ENCODE results near the gene OAT.
"Not testable (repeated sequence)": the region's sequence is repeated elsewhere in the genome, so short reads cannot be mapped to it uniquely, and the experiment has no call there.

OAT gene

DNA sequence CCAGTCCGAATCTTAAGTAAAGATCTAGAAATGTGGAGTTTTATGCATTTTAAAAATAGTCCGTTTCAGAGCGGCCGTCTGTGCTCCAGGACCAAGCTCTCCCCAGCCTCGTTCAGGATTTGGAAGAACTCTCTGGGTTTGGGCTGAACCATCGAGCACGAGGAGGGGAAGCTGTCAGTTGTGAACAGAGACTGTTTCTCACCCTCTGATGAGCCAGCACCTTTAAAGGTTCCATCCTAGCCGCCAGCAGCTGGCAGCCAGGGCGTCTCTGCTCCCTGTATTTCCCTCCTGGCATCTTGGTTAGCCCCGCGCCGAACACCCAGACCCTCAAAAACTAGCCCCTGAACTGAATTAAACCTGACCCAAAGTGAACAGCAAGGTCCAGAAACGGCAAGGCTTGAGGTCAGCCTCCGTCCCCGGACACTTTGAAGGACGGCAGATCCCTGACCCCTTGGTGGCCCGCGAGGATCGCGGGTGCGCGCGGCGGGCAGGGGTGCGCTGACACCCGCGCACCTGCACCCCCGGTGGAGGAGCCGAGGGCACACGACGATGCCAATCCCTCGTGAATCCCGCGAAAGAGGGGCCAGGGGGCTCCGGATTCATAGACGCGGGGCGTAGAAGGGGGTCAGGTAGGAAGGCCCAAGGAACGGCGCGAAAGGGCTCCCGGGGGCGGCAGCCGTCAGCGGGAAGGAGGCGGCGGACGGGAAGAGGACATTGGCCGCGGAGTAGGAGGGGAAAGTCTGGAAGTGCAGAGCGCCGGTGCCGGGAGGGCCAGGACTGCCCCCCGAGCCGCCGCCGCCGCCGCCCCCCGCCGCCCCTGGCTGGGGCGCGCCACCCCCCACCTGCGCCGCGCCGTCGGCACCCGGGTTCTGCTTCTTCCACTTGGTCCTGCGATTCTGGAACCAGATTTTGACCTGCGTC lies 28.4 kb upstream of the OAT start:
- no peak for DNase-seq

DNA sequence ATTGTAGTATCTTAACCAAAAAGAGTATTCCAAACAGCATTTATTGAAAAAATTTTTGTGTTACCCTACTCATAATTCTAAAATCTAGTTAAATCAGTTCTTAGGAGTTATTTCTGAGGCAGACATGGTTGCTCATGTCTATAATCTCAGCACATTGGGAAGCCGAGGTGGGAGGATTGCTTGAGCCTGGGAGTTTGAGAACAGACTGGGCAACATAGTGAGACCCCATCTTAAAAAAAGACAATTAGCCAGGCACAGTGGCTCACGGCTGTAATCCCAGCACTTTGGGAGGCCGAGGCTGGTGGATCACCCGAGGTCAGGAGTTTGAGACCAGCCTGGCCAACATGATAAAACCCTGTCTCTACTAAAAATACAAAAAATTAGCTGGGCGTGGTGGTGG lies 23.0 kb upstream of the OAT start:
- not testable (repeated sequence) for DNase-seq

DNA sequence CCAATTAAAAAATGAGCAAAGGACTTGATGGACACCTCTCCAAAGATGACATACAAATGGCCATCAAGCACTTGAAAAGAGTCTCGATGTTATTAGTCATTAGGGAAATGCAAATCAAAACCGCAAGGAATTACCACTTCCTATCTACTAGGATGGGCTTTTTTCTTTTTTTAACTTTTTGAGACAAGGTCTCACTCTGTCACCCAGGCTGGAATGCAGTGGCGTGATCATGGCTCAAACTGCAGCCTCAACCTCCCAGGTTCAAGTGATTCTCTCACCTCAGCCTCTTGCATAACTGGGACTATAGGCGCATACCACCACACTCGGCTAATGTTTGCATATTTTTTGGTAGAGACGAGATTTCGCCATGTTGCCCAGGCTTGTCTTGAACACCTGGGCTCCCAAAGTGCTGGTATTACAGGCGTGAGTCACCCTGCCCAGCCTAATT lies 17.5 kb upstream of the OAT start:
- DNase-seq: no peak

- DNase-seq: not testable (repeated sequence)
Observed at GRCh38 chr10:124435683-124436082, 17.0 kb upstream of the OAT start.

DNA sequence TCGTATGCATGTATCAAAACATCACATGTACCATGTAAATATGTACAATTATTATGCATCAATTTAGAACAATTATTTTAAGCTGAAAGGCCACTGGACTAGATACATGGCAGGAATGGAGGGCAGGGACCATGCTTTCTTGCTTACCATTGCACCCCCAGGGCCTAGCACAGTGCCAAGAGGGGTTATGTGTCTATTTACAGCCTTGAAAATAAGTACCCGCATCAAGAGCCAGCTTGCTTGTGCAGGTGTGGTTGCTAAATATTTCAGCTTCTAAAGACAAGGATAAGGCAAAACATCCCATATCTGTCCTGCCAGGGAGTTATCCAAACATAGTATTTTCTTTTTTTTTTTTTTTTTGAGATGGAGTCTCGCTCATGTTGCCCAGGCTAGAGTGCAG lies 14.7 kb upstream of the OAT start:
- DNase-seq: no peak

- DNase-seq: no peak
Observed at GRCh38 chr10:124430077-124430476, 11.4 kb upstream of the OAT start.

DNA sequence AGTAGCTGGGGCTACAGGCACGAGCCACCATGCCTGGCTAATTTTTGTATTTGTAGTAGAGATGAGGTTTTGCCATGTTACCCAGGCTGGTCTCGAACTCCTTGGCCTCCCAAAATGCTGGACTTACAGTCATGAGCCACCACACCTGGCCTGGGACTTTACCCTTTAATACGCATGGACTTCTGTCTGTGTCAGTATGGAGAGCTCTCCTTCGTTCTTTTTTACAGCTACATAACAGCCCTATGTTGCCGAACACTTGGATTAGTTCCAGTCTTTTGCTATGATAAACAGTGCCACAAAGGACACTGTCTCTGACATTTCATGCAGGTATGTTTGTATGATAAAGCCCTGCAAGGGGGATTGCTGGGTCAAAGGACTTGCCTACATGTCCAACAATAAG lies 10.9 kb upstream of the OAT start:
- no peak for DNase-seq

DNA sequence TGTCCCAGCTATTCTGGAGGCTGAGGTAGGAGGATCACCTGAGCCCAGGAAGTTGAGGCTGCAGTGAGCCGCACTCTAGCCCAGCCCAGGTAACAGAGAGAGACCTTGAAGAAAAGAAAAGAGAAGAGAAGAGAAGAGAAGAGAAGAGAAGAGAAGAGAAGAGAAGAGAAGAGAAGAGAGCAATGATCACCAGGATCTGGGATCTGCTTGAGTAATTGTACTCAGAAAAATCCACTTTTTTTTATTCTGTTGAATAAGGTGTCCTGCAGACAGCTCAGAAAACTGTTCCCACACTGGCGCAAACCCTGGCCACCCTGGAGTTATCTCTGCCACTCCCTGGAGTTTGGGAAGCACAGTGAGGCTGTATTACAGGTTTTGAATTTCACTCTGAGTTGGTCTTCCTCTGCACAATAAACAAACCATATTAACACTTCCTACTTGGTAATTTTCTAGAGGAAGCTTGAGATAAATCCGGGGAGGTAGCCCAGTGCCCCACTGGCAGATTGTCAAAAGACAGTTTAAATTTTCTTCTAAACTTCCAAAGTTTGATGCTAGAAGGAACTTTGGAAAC lies 9.6 kb upstream of the OAT start:
- no peak for DNase-seq

DNA sequence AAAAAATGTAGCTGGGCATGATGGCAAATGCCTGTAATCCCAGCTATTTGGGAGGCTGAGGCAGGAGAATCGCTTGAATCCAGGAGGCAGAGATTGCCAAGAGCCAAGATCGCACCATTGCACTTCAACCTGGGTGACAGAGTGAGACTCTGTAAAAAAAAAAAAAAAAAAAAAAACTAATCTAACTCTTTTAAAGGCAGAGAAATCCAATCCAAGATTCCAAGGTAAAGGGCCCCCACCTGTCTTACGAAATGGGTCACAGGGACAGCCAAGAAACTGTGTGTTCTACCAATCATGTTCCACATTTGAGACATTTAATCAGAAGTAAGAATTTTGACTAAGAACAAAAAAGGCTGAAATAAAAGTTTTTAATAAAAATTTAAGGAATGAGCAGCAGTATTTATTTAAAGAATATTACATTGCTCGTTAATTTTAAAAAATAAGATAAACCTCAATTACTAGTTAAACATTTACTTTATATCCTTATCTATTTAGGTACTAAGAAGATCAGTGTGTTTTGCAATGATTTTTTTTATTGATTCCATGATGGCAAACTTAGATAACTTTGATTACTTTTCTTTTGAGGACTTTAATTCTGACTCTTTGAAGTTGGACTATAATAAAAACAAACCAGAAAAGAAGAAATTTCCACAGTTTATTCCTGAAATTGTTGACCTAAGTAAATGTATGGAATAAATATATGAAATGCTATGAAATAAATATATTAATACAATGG lies 6.7 kb upstream of the OAT start:
- no peak for DNase-seq

DNA sequence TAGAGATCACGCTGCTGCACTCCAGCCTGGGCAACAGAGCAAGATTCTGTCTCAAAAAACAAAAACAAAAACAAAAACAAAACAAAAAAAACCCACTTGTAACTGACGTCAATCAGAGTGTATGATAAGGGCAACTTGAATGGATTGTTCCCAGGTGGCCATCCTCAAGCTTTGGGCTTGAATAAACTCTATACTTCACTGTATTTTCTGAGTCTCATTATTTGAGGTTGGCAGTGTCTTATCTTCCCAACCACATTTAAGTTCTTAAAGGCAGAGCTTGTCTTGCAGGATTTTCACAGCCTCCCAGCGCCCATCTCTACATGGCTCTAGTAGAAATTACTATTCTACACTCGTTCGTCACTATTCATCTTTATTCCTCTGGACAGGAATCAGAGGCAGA lies 5.1 kb upstream of the OAT start:
- DNase-seq: no peak

DNA sequence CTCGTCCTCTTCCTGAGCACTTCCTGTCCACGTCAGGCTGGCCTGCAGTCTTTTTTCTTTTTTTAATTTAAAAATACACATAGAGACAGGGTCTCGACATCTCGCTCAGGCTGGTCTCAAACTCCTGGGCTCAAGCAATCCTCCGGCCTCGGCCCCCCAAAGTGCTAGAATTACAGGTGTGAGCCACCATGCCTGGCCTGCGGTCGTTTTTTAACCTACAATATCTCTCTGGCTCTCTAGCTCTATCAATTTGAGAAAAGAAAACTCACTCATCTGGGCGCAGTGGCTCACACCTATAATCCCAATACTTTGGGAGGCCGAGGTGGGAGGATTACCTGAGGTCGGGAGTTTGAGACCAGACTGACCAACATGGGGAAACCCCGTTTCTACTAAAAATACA lies 4.0 kb upstream of the OAT start:
- no peak for DNase-seq

DNA sequence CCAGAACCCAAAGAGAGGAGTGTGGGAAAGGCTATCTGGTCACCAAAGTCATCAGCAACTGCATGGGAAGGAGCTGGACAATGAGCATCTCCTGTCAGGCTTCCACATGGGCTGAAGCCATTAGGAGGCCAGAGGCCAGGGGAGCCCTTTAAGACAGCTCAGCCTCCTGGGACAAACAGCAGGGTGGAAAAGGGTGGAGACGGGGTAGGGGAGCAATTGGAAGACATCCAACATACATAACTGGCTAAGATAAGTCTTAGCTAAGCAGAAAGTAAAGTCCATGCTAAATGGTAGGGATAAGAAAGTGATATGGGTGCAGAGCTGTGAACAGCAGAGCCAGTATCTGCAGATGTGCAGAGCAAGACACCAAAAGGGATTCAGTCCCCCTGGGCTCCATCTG lies 1.5 kb upstream of the OAT start:
- DNase-seq: no peak

- DNase-seq: no peak
Observed at GRCh38 chr10:124419635-124420034, 912 bp upstream of the OAT start.

GRCh38 chr10:124417895-124418725 lies 613 bp downstream of the OAT start:
- peak; percentile 25 to 31 for DNase-seq

- DNase-seq: no peak
Observed at GRCh38 chr10:124416733-124417132, 2.0 kb downstream of the OAT start.

- no peak for DNase-seq
Observed at GRCh38 chr10:124415210-124415609, 3.5 kb downstream of the OAT start.

DNA sequence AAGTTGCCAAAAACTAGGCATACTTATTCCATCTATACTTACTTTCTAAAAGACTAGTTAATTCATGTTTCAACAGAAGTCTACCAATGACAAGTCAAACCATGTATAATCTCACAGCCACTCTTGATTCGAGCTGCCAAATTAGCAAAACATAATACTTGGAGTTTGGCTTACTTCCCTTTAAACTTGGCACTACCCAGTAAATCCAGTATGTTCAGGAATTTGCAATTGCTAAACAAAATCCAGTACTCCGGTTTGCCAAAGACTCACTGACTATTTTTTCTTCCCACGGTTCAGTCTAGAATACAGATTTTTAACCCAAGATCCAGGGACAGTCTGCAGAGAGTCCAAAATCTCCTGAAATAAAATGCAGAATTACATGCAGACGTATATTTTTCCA lies 4.6 kb downstream of the OAT start:
- DNase-seq: no peak

DNA sequence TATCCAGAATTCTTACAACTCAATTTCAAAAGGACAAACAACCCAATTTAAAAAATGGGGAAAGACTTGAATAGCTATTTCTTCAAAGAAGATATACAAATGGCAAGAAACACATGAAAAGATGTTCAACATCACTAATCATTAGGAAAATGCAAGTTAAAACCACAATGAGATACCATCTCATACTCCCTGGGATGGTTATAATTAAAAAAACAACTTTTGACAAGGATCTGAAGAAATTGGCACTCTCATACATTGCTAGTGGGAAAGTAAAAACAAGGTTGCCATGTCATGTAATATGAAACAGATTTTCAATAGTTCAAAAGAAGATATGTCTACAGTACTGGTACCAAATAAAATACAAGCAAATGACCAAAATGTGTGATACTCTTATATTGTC lies 9.0 kb downstream of the OAT start:
- no peak for DNase-seq

DNA sequence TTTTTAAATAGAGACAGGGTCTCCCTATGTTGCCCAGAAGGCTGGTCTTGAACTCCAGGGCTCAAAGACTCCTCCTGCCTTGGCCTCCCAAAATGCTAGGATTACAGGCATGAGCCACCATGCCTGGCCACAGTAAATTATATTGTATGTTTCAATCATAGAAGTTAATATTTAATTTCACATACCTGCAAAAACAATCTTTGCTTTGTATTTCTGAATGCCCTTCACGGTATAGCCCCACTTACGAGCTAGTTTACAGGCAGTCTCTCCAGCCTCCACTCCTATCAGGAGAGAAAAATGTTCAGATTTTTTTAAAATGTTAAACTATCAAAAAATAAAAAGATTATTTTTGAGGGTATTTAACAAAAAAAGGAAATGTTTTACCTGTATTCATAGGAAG lies 10.4 kb downstream of the OAT start:
- DNase-seq: no peak

GRCh38 chr10:124407456-124407855 lies 11.3 kb downstream of the OAT start:
- no peak for DNase-seq

DNA sequence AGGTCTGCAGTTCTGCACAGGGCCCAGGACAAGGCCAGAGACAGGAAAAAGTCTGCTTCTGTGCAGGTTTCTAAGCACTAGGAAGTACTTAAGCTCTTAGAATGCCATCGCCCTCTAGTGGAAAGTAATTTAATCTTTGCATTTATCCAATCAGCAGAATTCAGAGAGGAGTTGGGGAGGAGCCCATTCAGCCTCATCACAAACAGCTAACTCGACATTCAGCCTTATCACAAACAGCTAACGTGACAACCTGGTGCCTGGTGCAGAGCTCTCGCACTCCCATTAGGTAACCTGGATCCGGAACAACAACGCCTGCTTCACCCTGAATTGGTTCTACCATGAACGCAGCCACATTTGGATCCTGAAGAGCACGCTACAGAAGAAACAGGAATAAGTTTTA lies 15.2 kb downstream of the OAT start:
- DNase-seq: peak in 1 of 2 donors; percentile 7

DNA sequence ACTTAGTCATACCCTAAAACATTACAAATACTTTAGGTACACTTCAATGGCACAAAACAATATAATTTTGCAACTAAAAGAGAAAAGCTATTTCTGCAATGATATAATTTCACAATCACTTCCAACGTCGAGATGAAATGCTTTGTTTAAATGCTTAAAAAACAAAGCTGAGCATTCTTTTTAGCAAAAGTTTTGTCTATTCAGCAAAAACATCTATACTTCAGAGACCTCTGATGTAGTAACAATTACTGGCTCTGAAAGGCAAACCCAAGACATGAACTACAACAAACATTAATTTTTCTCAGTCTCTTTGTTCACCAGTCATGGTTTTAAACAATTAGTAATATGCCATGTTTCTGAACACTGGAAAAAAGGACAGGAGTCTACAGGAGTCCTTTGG lies 16.4 kb downstream of the OAT start:
- DNase-seq: no peak

DNA sequence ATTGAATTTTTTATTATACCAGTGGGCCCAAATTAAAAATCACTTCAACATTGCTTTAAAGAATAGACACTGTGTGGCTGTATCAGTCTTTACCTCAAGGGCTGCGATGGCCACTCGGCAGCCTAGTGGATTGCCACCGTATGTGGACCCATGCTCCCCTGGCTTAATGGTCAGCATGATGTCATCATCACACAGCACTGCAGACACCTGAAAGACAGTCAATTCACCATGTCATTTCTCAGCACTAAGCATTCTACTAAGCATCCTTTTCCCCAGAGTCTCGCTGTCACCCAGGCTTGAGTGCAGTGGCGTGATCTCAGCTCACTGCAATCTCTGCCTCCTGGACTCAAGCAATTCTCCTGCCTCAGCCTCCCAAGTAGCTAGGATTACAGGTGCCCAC lies 17.1 kb downstream of the OAT start:
- DNase-seq: no peak
